Endodermal cell (in vitro differentiated cells): ENCODE results near the gene ENPP7. TPM values are rescaled to one million over a fixed set of nuclear protein-coding genes. Genes with fewer than 3 reads are reported as not detected.
A peak's percentile ranks its signal among the peaks of the same experiment; 100 is the strongest.

Experiments used
- DNase-seq: peaks from one replicate; pipeline ENCODE4 v3.0.0-alpha.2; 2017
- H3K27ac ChIP-seq: 2 replicates; pipeline ENCODE4 v1.5.1; 2013; ENCODE audit warnings: mild to moderate bottlenecking, low read depth, low read length, moderate library complexity
- H3K27me3 ChIP-seq: 2 replicates; pipeline ENCODE4 v1.6.1; 2013; ENCODE audit warnings: mild to moderate bottlenecking, low read length, moderate library complexity; ENCODE audit not compliant: insufficient read depth, control insufficient read depth, poor library complexity, severe bottlenecking
- H3K36me3 ChIP-seq: 2 replicates; pipeline ENCODE4 v1.7.0; 2013; ENCODE audit warnings: mild to moderate bottlenecking, low read length, moderate library complexity; ENCODE audit not compliant: control insufficient read depth, insufficient read depth
- H3K4me1 ChIP-seq: one replicate; pipeline ENCODE4 v1.7.0; 2013; ENCODE audit warnings: low read length; ENCODE audit not compliant: control insufficient read depth, insufficient read depth
- H3K4me3 ChIP-seq: 2 replicates; pipeline ENCODE4 v1.5.1; 2013; ENCODE audit warnings: mild to moderate bottlenecking, low read length, moderate library complexity
- H3K9ac ChIP-seq: 2 replicates; pipeline ENCODE4 v1.6.1; 2013; ENCODE audit warnings: mild to moderate bottlenecking, low read length, moderate library complexity; ENCODE audit not compliant: poor library complexity, severe bottlenecking; ENCODE audit errors: extremely low read depth
- H3K9me3 ChIP-seq: 2 replicates; pipeline ENCODE4 v1.6.1; 2013; ENCODE audit warnings: mild to moderate bottlenecking, low read length, moderate library complexity; ENCODE audit not compliant: control insufficient read depth
- H3K27ac Mint-ChIP-seq: 2 replicates; pipeline ENCODE4 v1.8.0; 2020; ENCODE audit warnings: mixed read lengths
- H3K27me3 Mint-ChIP-seq: 2 replicates; pipeline ENCODE4 v1.8.0; 2021; ENCODE audit warnings: mild to moderate bottlenecking, mixed read lengths; ENCODE audit not compliant: insufficient read depth
- H3K36me3 Mint-ChIP-seq: 2 replicates; pipeline ENCODE4 v1.8.0; 2020; ENCODE audit warnings: low read depth, mixed read lengths
- H3K4me1 Mint-ChIP-seq: 2 replicates; pipeline ENCODE4 v1.8.0; 2020; ENCODE audit warnings: mixed read lengths
- H3K4me3 Mint-ChIP-seq: 2 replicates; pipeline ENCODE4 v1.8.0; 2020; ENCODE audit warnings: mild to moderate bottlenecking, moderate library complexity, mixed read lengths
- H3K9me3 Mint-ChIP-seq: 2 replicates; pipeline ENCODE4 v1.8.0; 2020; ENCODE audit warnings: mild to moderate bottlenecking, mixed read lengths
- whole genome bisulfite sequencing, 2 experiments: methylation state at CpG; one replicate each; pipeline versions ENCODE4 v1.1.5 to v1.1.7; 2013; ENCODE audit warnings: missing lambda C conversion rate in 2 of 2, mixed read lengths in 1 of 2; ENCODE audit not compliant: insufficient coverage in 1 of 2, insufficient read length in 1 of 2; 5-methylcytosine and 5-hydroxymethylcytosine counted together
- total RNA-seq, 2 donors: library from RNA; stranded (reverse); fragmentation: NEBNext Ultra II Directional in 1 of 2; extraction: Animal tissue kit (Norgen Biotek cat#: 25700) in 1 of 2; gene quantifications; 2 replicates in 1 of 2; 3 replicates in 1 of 2; pipeline ENCODE4 v1.2.1, GENCODE V29; 2021
- TF ChIP-seq, protein P1 (sequence below): fragments of 200-600 bp; sonication (generic); conservative IDR thresholded peaks from 2 replicates; pipeline ENCODE4 v1.5.0; 2021; ENCODE audit warnings: antibody characterized with exemption, mild to moderate bottlenecking

Gene ENPP7
- total RNA-seq, 2 donors from 2014 or later = not detected

GRCh38 chr17:79739148-79740062, 8.7 kb downstream of the ENPP7 start:
- Histone ChIP-seq H3K27me3 (peaks cover 15% of the 10 kb centered on the region), H3K9me3 (no peaks in the 10 kb centered on the region), H3K9ac (no peak overlapping the region), H3K4me3 (no peak overlapping the region), H3K4me1 (peaks cover 7% of the 10 kb centered on the region), H3K36me3 (no peaks in the 10 kb centered on the region), H3K27ac (no peak overlapping the region)
- no peak overlapping the region for H3K27ac Mint-ChIP-seq
- no peak for DNase-seq
- no peaks in the 10 kb centered on the region for H3K9me3 Mint-ChIP-seq
- no peaks in the 10 kb centered on the region for H3K36me3 Mint-ChIP-seq
- TF ChIP-seq, protein P1, sequence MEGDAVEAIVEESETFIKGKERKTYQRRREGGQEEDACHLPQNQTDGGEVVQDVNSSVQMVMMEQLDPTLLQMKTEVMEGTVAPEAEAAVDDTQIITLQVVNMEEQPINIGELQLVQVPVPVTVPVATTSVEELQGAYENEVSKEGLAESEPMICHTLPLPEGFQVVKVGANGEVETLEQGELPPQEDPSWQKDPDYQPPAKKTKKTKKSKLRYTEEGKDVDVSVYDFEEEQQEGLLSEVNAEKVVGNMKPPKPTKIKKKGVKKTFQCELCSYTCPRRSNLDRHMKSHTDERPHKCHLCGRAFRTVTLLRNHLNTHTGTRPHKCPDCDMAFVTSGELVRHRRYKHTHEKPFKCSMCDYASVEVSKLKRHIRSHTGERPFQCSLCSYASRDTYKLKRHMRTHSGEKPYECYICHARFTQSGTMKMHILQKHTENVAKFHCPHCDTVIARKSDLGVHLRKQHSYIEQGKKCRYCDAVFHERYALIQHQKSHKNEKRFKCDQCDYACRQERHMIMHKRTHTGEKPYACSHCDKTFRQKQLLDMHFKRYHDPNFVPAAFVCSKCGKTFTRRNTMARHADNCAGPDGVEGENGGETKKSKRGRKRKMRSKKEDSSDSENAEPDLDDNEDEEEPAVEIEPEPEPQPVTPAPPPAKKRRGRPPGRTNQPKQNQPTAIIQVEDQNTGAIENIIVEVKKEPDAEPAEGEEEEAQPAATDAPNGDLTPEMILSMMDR = no peak
- 92 to 95% methylated on average over 20 to 28 of the region's 28 CpGs for WGBS, 2 experiments
- peaks cover 13% of the 10 kb centered on the region for H3K4me1 Mint-ChIP-seq
- peaks cover 39% of the 10 kb centered on the region for H3K27me3 Mint-ChIP-seq
- H3K4me3 Mint-ChIP-seq = no peak overlapping the region

- Histone ChIP-seq H3K9me3 (no peaks in the 10 kb centered on the region), H3K36me3 (no peaks in the 10 kb centered on the region), H3K27ac (no peak overlapping the region), H3K4me1 (peaks cover 7% of the 10 kb centered on the region), H3K9ac (no peak overlapping the region), H3K27me3 (peaks cover 23% of the 10 kb centered on the region), H3K4me3 (no peak overlapping the region)
- peaks cover 48% of the 10 kb centered on the region for H3K27me3 Mint-ChIP-seq
- H3K9me3 Mint-ChIP-seq = no peaks in the 10 kb centered on the region
- H3K27ac Mint-ChIP-seq = no peak overlapping the region
- H3K36me3 Mint-ChIP-seq = no peaks in the 10 kb centered on the region
- WGBS, 2 experiments = 85 to 87% methylated on average over 3 to 8 of the region's 8 CpGs
- peaks cover 13% of the 10 kb centered on the region for H3K4me1 Mint-ChIP-seq
- H3K4me3 Mint-ChIP-seq = no peak overlapping the region
- TF ChIP-seq, protein P1 = no peak
- DNase-seq = no peak
These were observed 9.7 kb downstream of the ENPP7 start for GRCh38 chr17:79740413-79740812.

- TF ChIP-seq, protein P1 = no peak
- no peak overlapping the region for H3K27ac Mint-ChIP-seq
- no peaks in the 10 kb centered on the region for H3K36me3 ChIP-seq
- H3K4me1 ChIP-seq = peaks cover 7% of the 10 kb centered on the region
- WGBS, 2 experiments = 33% methylated on average over 7 of the region's 10 CpGs; no CpG with 5 or more reads in 1 of the 2 experiments
- H3K27me3 Mint-ChIP-seq = peaks cover 52% of the 10 kb centered on the region
- H3K4me3 ChIP-seq = peak overlapping the region; percentile 53
- no peaks in the 10 kb centered on the region for H3K9me3 ChIP-seq
- no peak overlapping the region for H3K27ac ChIP-seq
- H3K4me3 Mint-ChIP-seq = peak overlapping the region; percentile 43
- H3K4me1 Mint-ChIP-seq = peaks cover 15% of the 10 kb centered on the region
- no peaks in the 10 kb centered on the region for H3K9me3 Mint-ChIP-seq
- no peaks in the 10 kb centered on the region for H3K36me3 Mint-ChIP-seq
- H3K27me3 ChIP-seq = peaks cover 30% of the 10 kb centered on the region
- DNase-seq = no peak
- H3K9ac ChIP-seq = no peak overlapping the region
These were observed 10.6 kb downstream of the ENPP7 start for GRCh38 chr17:79741401-79741750.
